NT2/D1 (cell line): ENCODE measurements around the gene AS3MT.

Source experiments
- SUZ12 ChIP-seq: IDR thresholded peaks from 2 replicates; pipeline ENCODE4 v1.6.1; 2011; ENCODE audit not compliant: insufficient read length, insufficient read depth; ENCODE audit errors: extremely low read depth
- YY1 ChIP-seq: IDR thresholded peaks from 2 replicates; pipeline ENCODE4 v1.6.1; 2011; ENCODE audit not compliant: insufficient read length, insufficient read depth
- ZNF274 ChIP-seq: IDR thresholded peaks from 2 replicates; pipeline ENCODE4 v1.6.1; 2011; ENCODE audit warnings: mild to moderate bottlenecking, low read depth, low read length

- TF ChIP-seq YY1 (no peak), ZNF274 (no peak), SUZ12 (no peak)
These were observed 9.4 kb downstream of the AS3MT start for GRCh38 chr10:102878629-102879028.
